Measurements from ENCODE around the gene SLK.

- no peak for TF ChIP-seq ZNF274 (IDR thresholded peaks at IDR 0.05; ENCODE audit: low read depth, low read length)
- no peak for TF ChIP-seq YY1 (IDR thresholded peaks at IDR 0.05; ENCODE audit: insufficient read depth, insufficient read length)
Observed at GRCh38 chr10:103995134-103995533, 28.2 kb downstream of the SLK start.
